Activated T-cell treated with anti-CD3 and anti-CD28 coated beads for 48 hours (primary cell): ENCODE results near the gene LCE2C.
"Not testable (repeated sequence)": the region's sequence is repeated elsewhere in the genome, so short reads cannot be mapped to it uniquely, and the experiment has no call there.

ENCODE experiments used
- DNase-seq: peaks from one replicate; pipeline ENCODE4 v3.0.0-alpha.2; 2020; ENCODE audit warnings: low read depth

The LCE2C gene, protein sequence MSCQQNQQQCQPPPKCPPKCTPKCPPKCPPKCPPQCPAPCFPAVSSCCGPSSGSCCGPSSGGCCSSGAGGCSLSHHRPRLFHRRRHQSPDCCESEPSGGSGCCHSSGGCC

DNA sequence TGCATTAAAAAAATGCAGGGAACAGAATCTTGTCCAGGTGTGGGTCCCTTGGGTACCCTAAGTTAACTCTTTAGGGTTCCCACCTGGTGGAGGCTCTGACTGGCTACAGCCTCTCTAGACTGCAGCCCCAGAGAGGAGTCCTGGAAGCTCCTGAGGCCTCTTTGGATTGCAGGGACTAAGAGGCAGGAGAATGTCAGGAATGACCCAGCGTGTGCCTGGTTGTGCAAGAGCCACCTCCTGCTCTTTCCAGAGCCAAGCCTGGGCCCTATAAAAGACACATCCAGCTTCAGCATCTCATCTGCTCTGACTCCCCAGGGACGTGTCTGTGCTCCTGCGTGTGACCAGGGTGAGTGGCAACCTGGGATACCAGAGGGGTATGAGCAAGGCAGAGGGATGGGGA lies at the start of gene LCE2C:
Gene LCE2C, plus strand, starts transcription at position 297 of the 400 bp plus-strand sequence. CDS start 737 bp downstream, outside the sequence.
- DNase-seq, result not testable (repeated sequence)

DNA sequence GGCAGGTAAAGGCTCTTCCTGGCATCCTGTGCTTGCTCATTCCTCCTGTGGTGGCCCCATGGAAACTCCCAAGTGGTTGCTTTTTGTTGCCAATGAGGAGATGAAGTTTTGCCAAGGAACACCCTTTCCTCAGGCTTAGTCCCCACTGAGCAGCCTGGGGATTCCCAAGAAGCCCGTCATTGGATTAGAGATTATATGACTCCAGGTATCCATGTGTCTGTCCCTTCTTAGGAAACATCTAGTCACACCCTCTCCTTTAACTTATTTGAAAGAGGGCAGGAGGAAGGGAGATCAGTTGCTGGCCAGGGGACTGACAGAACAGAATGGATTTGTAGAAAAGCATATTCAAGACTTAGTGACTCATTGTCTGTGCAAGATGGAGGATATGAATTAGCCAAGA lies 48.3 kb upstream of the LCE2C start:
- DNase-seq, result no peak

DNA sequence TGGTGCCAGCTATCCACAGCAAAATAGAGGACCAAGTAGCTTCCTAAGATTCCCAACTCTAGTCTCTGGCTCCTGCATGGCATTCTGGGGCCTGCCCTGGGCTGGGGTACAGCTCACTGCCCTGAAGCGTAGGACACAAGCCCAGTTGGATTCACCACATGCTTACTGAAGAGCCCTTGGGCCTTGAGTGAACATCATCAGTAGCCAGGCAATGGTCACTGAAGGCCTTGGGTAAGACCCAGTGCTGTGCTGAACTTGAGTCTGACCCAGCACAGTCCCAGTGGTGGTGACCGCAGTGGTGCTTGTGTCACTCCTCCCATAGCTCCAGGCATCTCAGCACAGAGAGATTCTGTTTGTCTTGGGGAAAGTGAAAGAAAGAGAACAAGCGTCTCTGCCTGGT lies 44.5 kb upstream of the LCE2C start:
- no peak for DNase-seq

DNA sequence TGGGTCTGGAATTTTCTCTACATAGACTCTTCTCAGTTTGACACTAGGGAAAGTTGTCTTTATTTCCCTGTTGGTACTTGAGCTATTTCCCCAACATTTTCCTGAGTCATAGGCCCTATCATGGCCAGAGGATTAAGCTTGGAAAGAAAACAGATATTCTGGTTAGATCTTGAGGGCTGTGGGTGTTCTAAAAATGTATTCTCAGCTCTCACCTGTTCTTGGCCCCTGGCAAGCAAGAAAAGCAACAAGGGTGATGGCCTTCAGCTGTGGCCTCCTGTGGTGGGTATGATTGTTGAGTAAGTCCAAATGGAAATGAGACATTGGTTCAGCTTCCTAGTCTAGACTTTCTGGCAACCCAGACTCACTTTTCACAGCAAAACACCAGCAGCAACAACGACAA lies 34.7 kb upstream of the LCE2C start:
- no peak for DNase-seq

DNA sequence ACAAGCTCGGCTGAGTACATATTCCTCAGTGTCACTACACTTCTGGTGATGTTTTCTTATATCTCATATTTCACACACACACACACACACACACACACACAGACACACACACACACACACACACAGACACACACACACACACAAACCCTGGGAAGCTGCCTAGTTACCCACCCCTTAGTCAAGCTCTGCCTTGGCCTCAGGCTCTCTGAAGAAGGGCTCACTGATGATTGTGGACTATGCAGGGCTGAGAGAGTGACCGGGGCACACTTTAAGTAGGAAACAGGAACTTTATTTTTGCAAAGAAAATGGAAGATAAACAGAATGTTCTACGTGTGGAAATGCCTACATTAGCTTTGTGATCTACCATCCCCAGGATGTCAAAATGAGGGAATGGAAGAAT lies 31.1 kb upstream of the LCE2C start:
- no peak for DNase-seq

DNA sequence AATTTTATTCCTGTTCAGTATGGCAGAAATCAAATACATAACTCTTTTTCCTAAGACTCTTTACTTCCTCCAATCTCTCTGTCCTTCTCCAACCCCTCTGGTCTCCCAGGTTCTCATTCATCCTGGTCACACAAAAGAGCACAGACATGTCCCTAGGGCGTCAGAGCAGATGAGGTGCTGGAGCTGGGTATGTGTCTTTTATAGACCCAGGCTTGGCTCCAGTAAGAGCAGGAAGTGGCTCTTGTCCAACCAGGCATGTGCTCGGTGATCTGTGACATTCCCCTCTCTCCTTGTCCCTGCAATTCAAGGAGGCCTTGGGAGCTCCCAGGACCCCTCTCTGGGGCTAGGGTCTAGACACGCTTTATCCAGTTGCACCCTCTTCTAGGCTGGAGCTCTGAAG lies 29.9 kb upstream of the LCE2C start:
- no peak for DNase-seq

DNA sequence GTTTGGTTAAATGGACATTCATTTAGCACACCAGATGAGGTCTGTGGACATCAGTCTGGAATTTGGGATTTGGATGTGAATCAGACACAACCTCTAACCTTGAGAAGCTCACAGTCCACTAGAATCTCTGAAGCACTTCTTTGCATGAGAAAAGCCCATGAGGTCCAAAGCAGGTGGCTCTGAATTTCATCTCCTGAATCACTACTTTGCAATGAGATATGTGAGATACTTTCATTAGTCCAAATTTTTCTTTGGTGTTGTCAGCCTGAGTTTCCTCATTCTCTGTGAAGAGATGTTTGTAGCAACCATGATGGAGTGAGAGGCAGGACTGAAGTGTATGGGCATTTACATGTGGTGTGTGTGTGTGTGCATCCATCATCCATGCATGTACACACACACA lies 28.4 kb upstream of the LCE2C start:
- no peak for DNase-seq

DNA sequence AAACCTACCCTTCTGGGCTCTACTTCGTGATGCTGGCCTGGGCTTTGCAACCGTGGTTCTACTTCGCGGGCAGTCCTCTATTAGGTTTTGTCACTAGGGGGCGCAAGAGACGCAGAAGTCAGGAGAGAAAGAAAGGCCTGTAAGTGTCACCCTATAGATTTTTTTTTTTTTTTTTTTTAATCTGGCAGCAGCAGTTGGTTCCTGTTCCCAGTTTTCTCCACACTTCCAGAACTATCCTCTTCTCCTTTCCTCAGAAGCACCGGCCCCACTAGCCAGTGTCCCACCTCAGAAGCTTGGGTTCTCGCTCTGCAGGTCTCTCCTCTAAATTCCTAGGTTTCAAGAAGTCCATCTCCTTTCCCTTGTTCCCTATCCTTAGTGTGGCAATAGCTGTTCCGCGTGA lies 21.0 kb upstream of the LCE2C start:
- peak; percentile 35 for DNase-seq

DNA sequence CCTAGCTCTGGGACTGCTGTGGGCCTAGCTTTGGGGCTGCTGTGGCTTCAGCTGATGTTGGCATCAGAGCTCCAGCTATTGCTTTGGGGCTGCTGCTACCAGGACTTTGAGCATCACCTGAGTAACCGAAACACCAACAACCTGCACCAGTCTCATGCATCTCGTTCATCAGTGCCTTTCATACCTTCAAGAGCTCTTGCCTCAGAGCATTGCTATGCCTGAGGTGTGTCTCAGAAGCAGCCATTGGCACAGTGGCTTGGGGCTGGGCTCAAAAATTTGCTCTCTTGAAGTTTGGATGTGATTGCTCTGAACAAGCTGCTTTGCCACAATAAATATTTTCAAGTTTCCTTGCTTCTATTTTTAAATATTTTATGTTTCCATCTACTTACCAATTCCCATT lies 18.6 kb upstream of the LCE2C start:
- DNase-seq, result no peak

DNA sequence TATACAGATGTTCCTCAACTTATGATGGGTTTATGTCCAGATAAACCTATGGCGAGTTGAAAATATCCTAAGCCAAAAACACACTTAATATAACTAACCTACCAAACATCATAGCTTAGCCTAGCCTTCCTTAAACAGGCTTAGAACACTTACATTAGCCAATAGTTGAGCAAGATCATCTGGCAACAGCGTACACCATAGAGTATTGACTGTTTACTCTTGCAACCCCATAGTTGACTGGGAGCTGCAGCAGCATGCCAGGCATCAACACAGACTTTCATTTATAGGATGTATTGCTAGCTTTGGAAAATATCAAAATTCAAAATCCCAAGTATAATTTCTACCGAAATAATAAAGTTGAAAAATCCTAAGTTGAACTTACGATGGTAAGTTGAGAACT lies 17.4 kb upstream of the LCE2C start:
- no peak for DNase-seq

DNA sequence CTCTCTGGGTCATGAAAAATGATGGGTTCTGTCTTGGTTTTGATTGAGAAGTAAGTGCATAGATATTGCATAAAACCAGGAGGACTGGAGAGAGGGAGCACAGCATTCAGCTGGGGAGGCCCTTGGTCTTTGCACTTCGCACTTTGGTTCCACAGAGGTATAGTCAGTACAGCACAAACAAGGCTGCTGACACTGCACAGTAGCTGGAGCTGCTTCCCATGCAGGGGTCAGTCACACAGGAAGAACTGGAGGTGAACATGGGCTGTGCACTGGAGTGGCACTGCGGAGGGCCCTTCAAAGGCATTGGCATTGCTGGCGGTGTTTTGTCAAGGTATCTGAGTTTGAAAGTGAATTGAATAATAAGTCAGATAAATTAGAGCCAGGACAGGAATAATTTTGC lies 16.4 kb upstream of the LCE2C start:
- no peak for DNase-seq

DNA sequence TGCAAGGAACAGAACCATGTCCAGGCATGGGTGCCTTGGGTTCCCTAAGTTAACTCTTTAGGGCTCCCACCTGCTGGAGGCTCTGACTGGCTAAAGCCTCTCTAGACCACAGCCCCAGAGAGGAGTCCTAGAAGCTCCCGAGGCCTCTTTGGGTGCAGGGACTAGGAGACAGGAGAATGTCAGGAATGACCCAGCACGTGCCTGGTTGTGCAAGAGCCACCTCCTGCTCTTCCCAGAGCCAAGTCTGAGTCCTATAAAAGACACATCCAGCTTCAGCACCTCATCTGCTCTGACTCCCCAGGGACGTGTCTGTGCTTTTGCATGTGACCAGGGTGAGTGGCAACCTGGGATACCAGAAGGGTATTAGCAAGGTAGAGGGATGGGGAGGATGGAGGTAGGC lies 12.0 kb upstream of the LCE2C start, which contains the start of gene LCE2D:
Gene LCE2D, plus strand, starts transcription at position 283 of the 400 bp plus-strand sequence. CDS start 726 bp downstream, outside the sequence.
- DNase-seq, result no peak

DNA sequence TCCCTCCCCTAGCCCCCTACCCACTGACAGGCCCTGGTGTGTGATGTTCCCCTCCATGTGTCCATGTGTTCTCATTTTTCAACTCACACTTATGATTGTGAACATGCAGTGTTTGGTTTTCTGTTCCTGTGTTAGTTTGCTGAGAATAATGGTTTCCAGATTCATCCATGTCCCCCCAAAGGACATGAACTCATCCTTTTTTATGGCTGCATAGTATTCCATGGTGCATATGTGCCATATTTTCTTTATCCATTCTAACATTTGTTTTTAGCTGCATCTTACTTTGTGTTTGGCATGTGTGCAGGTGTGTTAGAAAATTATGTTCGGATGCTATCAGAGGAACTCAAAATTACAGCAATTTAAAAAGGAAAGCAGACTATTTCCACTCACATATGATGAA lies 8.9 kb upstream of the LCE2C start:
- not testable (repeated sequence) for DNase-seq

DNA sequence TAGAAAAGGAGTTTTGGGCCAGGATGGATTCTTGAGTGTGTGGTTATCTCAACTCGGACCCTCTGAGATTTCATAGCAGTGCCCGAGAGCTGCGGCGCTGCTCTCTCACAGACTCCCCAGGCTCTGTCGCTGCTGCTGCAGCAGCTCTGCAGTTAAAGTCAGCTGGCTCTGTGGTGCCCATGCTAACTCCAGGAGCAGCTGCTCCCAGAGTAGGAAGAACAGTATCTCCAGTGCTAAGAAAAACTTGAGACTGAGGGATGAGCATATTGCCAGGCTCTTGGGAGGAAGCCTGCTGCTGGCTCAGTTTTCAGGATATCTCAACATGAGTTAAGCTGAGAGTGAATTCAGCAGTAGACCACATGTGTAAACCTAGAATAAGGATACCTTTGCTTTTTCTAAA lies 7.4 kb upstream of the LCE2C start:
- no peak for DNase-seq

DNA sequence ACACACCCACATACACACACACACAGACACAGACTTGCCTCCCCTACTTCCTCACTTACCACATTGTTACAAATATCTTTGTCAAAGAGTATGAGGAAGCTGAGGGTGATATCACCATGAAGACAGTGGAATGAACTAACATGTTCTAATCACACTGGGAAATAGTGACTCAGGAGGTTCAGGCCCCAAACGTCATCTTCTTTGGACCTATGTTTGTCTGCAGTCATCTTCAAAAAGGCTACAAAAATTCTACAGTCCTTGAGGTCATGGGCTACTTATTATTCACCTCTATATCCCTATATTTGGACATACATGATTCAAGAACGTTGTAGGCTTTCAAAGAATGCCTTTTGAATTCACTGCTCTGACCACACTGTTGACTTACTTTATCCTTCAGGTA lies 2.1 kb upstream of the LCE2C start:
- no peak for DNase-seq

DNA sequence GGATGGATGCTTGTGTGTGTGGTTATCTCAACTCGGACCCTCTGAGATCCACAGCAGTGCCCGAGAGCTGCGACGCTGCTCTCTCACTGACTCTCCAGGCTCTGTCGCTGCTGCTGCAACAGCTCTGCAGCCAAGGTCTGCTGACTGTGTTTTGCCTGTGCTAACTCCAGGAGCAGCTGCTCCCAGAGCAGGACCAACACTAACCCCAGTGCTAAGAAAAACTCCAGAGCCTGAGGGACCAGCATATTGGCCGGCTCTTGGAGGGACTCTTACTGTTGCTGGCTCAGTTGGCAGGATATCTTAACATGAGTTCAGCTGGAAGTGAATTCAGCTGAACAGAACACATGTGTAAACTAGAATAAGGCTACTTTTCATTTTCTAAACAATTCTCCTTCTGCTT lies 4.4 kb downstream of the LCE2C start:
- DNase-seq, result no peak

DNA sequence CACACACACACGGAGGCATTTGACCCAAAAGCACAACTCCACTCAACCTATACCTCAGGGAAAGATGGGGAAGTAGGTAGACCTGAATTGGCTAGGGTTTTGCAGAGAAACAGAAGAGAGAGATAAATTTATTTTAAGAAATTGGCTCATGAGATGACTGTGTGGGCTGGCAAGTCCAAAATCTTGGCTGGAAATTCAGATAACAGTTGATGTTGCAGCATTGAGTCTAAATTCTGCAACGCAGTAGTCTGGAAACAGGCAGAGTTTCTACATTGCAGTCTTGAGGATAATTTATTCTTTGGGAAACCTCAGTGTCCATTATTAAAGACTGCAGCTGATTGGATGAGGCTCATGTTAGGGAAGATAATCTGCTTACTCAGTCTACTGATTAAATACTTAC lies 6.5 kb downstream of the LCE2C start:
- no peak for DNase-seq

DNA sequence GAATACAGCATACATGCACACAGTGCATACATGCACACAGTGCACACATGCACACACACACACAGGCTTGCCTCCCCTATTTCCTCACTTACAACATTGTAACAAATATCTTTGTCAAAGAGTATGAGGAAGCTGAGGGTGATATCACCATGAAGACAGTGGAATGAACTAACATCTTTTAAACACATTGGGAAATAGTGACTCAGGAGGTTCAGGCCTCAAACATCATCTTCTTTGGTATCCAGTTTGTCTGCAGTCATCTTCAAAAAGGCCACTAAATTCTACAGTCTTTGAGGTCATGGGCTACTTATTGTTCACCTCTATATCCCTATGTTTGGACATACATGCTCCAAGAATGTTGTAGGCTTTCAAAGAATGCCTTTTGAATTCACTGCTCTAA lies 8.8 kb downstream of the LCE2C start:
- DNase-seq, result no peak

DNA sequence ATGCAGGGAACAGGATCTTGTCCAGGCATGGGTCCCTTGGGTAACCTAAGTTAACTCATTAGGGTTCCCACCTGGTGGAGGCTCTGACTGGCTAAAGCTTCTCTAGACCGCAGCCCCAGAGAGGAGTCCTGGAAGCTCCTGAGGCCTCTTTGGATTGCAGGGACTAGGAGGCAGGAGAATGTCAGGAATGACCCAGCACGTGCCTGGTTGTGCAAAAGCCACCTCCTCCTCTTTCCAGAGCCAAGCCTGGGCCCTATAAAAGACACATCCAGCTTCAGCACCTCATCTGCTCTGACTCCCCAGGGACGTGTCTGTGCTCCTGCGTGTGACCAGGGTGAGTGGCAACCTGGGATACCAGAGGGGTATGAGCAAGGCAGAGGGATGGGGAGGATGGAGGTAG lies 10.7 kb downstream of the LCE2C start, which contains the start of gene LCE2B:
Gene LCE2B, plus strand, starts transcription at position 301 of the 400 bp plus-strand sequence. CDS start 721 bp downstream, outside the sequence.
- DNase-seq, result not testable (repeated sequence)

DNA sequence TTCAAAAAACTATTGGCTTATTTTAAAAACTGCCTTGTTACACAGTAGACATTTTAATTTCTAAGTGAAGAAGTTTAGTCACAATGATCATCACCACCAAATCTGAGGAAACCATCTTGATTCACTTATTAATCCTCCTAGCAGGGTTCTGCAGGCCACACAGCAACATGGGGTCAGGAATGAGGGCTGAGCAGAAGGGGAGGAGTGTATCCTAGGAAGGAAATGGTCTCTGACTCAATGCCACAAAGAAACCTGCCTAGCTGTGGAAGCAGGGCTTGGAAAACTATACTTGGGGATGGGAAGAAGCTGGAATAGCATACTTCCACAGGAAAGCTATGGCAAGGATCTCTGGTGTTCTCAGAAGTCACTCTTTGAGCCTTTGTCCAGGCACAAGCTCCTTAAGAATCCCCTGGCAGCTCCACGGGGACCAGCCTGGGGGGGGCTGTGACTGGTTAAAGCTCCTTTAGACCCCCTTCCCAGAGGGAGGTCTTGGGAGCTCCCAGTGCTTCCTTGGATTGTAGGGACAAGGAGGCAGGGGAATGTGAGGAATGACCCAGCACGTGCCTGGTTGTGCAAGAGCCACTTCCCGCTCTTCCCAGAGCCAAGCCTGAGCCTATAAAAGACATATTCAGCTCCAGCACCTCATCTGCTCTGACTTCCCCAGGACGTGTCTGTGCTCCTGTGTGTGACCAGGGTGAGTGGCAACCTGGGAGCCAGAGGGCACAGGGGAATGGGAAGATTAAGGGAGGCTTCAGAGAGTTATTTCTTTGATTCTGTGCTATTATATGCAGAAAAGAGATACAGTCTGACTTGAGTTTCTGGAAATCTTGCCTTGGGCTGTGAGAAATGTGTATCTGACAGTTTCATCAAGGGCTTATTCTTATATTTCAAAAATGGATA lies 22.9 kb downstream of the LCE2C start, which contains the start of gene LCE2A:
Gene LCE2A, plus strand, starts transcription at position 645 of the 900 bp plus-strand sequence. CDS start 557 bp downstream, outside the sequence.
- DNase-seq, result no peak

DNA sequence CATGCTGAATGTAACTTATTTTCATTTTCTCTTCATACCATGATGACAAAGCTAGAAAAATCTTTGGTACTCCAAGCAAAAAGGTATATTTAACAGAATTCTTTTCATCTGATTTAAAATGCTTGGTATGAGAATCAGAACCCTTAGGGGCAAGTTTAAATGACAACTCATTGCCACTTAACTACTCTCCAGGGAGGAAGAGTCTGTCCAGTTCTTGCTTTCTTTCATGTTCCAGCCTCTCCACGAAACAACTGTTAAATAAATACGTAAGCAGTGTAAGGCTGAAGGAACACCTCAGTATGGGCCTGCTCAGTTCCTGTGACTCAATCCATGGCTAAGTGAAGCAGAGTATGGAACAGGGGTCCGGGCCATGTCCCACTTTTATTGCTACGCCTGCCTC lies 24.7 kb downstream of the LCE2C start:
- DNase-seq, result no peak

DNA sequence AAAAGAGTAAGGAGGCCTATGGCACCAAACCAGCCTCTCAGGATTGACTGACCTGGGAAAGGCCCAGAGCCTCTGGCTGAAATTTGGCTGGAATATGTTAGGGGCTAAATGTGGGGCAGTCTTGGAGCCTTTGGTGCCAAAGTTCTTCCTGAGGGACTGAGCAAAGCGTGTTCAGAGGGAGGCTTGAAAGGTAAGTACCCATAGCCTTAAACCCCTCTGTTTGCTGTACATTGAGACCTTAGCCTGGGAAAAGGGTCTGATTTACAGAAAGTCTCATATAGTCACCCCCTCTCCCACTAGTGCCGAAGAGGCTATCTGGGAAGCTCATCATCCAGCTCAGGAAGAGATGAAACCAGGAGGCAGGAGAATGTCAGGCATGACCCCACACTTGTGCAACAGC lies 32.8 kb downstream of the LCE2C start, which contains the start of gene LCE4A:
Gene LCE4A, plus strand, starts transcription at position 301 of the 400 bp plus-strand sequence. CDS start 916 bp downstream, outside the sequence.
- DNase-seq, result no peak

DNA sequence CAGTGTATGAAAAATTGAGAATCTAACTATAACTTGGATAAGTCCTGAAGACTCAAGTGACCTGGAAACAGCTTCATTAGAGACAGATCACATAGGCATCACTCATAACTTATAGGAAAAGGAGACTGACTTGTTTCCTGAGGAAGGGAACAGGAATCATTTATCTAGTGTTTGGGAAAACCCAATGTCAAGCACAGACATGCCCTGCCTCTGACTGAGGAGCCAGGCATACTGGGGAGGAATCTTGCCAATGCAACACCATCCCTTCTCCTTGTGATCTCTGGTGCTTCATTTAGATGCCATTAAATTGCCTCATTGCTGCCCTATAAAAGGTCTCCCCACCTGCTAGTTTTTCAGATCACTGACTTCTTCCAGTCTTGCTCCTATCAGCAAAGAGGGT lies 43.2 kb downstream of the LCE2C start:
- DNase-seq, result no peak
